GM12878 (cell line): ENCODE data around the gene ZKSCAN5. TPM values are rescaled to one million over a fixed set of nuclear protein-coding genes. Genes with fewer than 3 reads are reported as not detected.

Source experiments
- ATF7 ChIP-seq: fragments of 450-650 bp; IDR thresholded peaks from 2 replicates; pipeline ENCODE4 v1.6.1; 2016; ENCODE audit warnings: low read depth, mild to moderate bottlenecking
- BACH1 ChIP-seq: fragments of 450-650 bp; IDR thresholded peaks from 2 replicates; pipeline ENCODE4 v1.6.1; 2017; ENCODE audit warnings: mild to moderate bottlenecking, borderline replicate concordance
- BCL11A ChIP-seq: IDR thresholded peaks from 2 replicates; pipeline ENCODE4 v1.6.1; 2011; ENCODE audit warnings: low read depth, low read length
- CHD2 ChIP-seq: IDR thresholded peaks from 2 replicates; pipeline ENCODE4 v1.6.1; 2011; ENCODE audit warnings: low read depth, low read length, improper control_type of control experiment, borderline replicate concordance
- E2F4 ChIP-seq: IDR thresholded peaks from 2 replicates; pipeline ENCODE4 v1.6.1; 2012; ENCODE audit warnings: low read depth, low read length, improper control_type of control experiment
- EED ChIP-seq: sonication (generic); IDR thresholded peaks from 2 replicates; pipeline ENCODE4 v1.6.1; 2016; ENCODE audit warnings: antibody characterized with exemption, low read depth
- FOS ChIP-seq: IDR thresholded peaks from 3 replicates; pipeline ENCODE4 v1.6.1; 2011; ENCODE audit warnings: borderline replicate concordance; ENCODE audit not compliant: insufficient read length; ENCODE audit errors: extremely low read depth
- GATAD2B ChIP-seq: fragments of 450-650 bp; conservative IDR thresholded peaks from 2 replicates; pipeline ENCODE4 v1.6.1; 2017; ENCODE audit warnings: low read depth, mild to moderate bottlenecking, moderate library complexity
- HCFC1 ChIP-seq: fragments of 150-350 bp; IDR thresholded peaks from 2 replicates; pipeline ENCODE4 v1.6.1; 2014; ENCODE audit warnings: low read length
- IKZF1 ChIP-seq: fragments of 450-650 bp; conservative IDR thresholded peaks from 2 replicates; pipeline ENCODE4 v1.6.1; 2017; ENCODE audit warnings: antibody characterized with exemption, mild to moderate bottlenecking
- MXI1 ChIP-seq: fragments of 150-350 bp; IDR thresholded peaks from 2 replicates; pipeline ENCODE4 v1.6.1; 2011; ENCODE audit warnings: low read depth, mild to moderate bottlenecking, inconsistent platforms, low read length, improper control_type of control experiment
- MYC ChIP-seq: IDR thresholded peaks from 2 replicates; pipeline ENCODE4 v1.6.1; 2011; ENCODE audit warnings: mild to moderate bottlenecking, low read length, moderate library complexity, inconsistent platforms; ENCODE audit not compliant: insufficient read depth, insufficient replicate concordance, insufficient read length, severe bottlenecking
- NRF1 ChIP-seq: conservative IDR thresholded peaks from 2 replicates; pipeline ENCODE4 v1.6.1; 2011; ENCODE audit warnings: mild to moderate bottlenecking, low read depth, low read length, improper control_type of control experiment
- POLR2A ChIP-seq: IDR thresholded peaks from 2 replicates; pipeline ENCODE4 v1.6.1; 2011; ENCODE audit warnings: low read depth, mild to moderate bottlenecking, low read length
- RAD21 ChIP-seq: IDR thresholded peaks from 2 replicates; pipeline ENCODE4 v1.6.1; 2011; ENCODE audit warnings: mild to moderate bottlenecking, low read depth, low read length, moderate library complexity; ENCODE audit not compliant: insufficient read depth
- RAD51 ChIP-seq: fragments of 450-650 bp; IDR thresholded peaks from 2 replicates; pipeline ENCODE4 v1.6.1; 2016; ENCODE audit warnings: moderate library complexity, mild to moderate bottlenecking, inconsistent platforms
- RB1 ChIP-seq: fragments of 450-650 bp; formaldehyde crosslinking; IDR thresholded peaks from 2 replicates; pipeline ENCODE4 v1.6.1; 2017; ENCODE audit warnings: mild to moderate bottlenecking, borderline replicate concordance
- RELA ChIP-seq: fragments of 450-650 bp; IDR thresholded peaks from 2 replicates; pipeline ENCODE4 v1.8.0; 2014; ENCODE audit warnings: borderline replicate concordance; ENCODE audit not compliant: partially characterized antibody
- SUZ12 ChIP-seq: fragments of 200-600 bp; sonication (generic); IDR thresholded peaks from one replicate; pipeline ENCODE4 v1.6.1; 2018; ENCODE audit warnings: antibody characterized with exemption, mild to moderate bottlenecking; ENCODE audit not compliant: unreplicated experiment
- TAF1 ChIP-seq: IDR thresholded peaks from 2 replicates; pipeline ENCODE4 v1.6.1; 2011; ENCODE audit warnings: mild to moderate bottlenecking, low read depth, low read length, borderline replicate concordance
- TCF12 ChIP-seq: IDR thresholded peaks from 2 replicates; pipeline ENCODE4 v1.6.1; 2011; ENCODE audit warnings: low read depth, mild to moderate bottlenecking, low read length
- ZNF687 ChIP-seq: fragments of 450-650 bp; IDR thresholded peaks from 2 replicates; pipeline ENCODE4 v1.6.1; 2017; ENCODE audit warnings: mild to moderate bottlenecking, moderate library complexity
- ZZZ3 ChIP-seq: IDR thresholded peaks from 2 replicates; pipeline ENCODE4 v1.6.1; 2011; ENCODE audit warnings: low read depth; ENCODE audit not compliant: control insufficient read depth, insufficient read length
- polyA plus RNA-seq, 11 experiments: library from polyadenylated mRNA; depleted of rRNA in 4 of 11; unstranded in 6 of 11; stranded (reverse) in 5 of 11; fragments of >200 nt; fragmentation: Nextera tagmentation in 4 of 11; fragmentation: Illumina TruSeq in 1 of 11; extraction: Ambion mirVana in 4 of 11; extraction: Trizol in 1 of 11; gene quantifications; 1 replicate in 1 of 11; 2 replicates in 10 of 11; pipeline versions ENCODE4 v1.2.1 to v1.2.3, GENCODE V29; 2011 to 2016; ENCODE audit warnings: inconsistent platforms in 2 of 11, missing spikeins in 2 of 11, low read depth in 1 of 11
- total RNA-seq, 4 experiments: library from RNA; depleted of rRNA in 3 of 4; stranded (reverse); fragments of >200 nt in 3 of 4; fragmentation: Illumina TruSeq in 1 of 4; extraction: Trizol in 1 of 4; gene quantifications; 2 replicates each; pipeline versions ENCODE4 v1.2.1 to v1.2.3, GENCODE V29; 2013 to 2021

ZKSCAN5 gene
- total and polyA plus RNA-seq, 10 of the 15 experiments (the other 5 are each of a cell fraction or from before 2014, with no cell fraction given), result 2.5 to 10.1 (median 7.7) TPM

GRCh38 chr7:99472561-99473314 lies 31.7 kb upstream of the ZKSCAN5 start, which contains the start of gene ZNF789 (continued):
- TF ChIP-seq NRF1 (0 out of 2 replicates have a peak, but pooled peaks have one; percentile 19), RELA (peak; percentile 22), RAD21 (no peak), BCL11A (no peak), RAD51 (peak; percentile 99), EED (0 out of 2 replicates have a peak, but pooled peaks have one; percentile 11), ZNF687 (no peak), ATF7 (0 out of 2 replicates have a peak, but pooled peaks have one; percentile 17), BACH1 (peak; percentile 33; the same call in 1 of the 2 replicates), RB1 (peak; percentile 74; the same call in 1 of the 2 replicates), GATAD2B (0 out of 2 replicates have a peak, but pooled peaks have one; percentile 41), FOS (peak; percentile 56), ZZZ3 (no peak), MXI1 (peak; percentile 18; the same call in 1 of the 2 replicates), CHD2 (peak; percentile 80; the same call in 1 of the 2 replicates), TAF1 (peak; percentile 95), TCF12 (peak; percentile 49; the same call in 1 of the 2 replicates), POLR2A (peak; percentile 92), HCFC1 (peak; percentile 60), MYC (no peak), IKZF1 (peak; percentile 29; the same call in 1 of the 2 replicates), SUZ12 (no peak), E2F4 (peak; percentile 78)
